H1 (cell line): ENCODE data around the gene PIK3CA. TPM values are rescaled to one million over a fixed set of nuclear protein-coding genes. Genes with fewer than 3 reads are reported as not detected.

Experiments used
- CTCF ChIA-PET: fragments of 300-600 bp; sonication (Branson Sonifier 250); formaldehyde crosslinking; loops from one replicate; lab custom pipeline; 2021; ENCODE audit not compliant: partially characterized antibody; lab: Charles Lee
- POLR2A ChIA-PET: fragments of 300-600 bp; sonication (Branson Sonifier 250); formaldehyde crosslinking; loops from one replicate; lab custom pipeline; 2021; ENCODE audit warnings: inconsistent platforms; ENCODE audit not compliant: partially characterized antibody; lab: Charles Lee
- DNase-seq, 2 experiments: peaks; one replicate each; pipeline versions ENCODE4 v3.0.0 to v3.0.0-alpha.2; 2010 to 2022; ENCODE audit warnings: low spot score in 2 of 2, low read depth in 1 of 2, mixed read lengths in 1 of 2
- FAIRE-seq: peaks from 2 replicates; lab custom pipeline; 2011; peaks lifted over from hg19 to GRCh38; lab: Jason Lieb, UNC
- H2AFZ ChIP-seq: 2 replicates; pipeline ENCODE4 v1.8.1; 2012; ENCODE audit warnings: low read length, inconsistent platforms
- H2AK5ac ChIP-seq: 2 replicates; pipeline ENCODE4 v1.6.1; 2013; ENCODE audit warnings: low read depth, low read length
- H2BK120ac ChIP-seq: replicated peaks from 2 replicates; pipeline ENCODE3; 2013; ENCODE audit warnings: low read depth, low read length, inconsistent platforms
- H2BK12ac ChIP-seq: 2 replicates; pipeline ENCODE4 v1.6.1; 2013; ENCODE audit warnings: low read depth, low read length
- H2BK15ac ChIP-seq: 2 replicates; pipeline ENCODE4 v1.6.1; 2013; ENCODE audit warnings: low read length
- H2BK20ac ChIP-seq: 2 replicates; pipeline ENCODE4 v1.6.1; 2013; ENCODE audit warnings: low read length
- H2BK5ac ChIP-seq: 2 replicates; pipeline ENCODE4 v1.6.1; 2013; ENCODE audit warnings: low read depth, low read length
- H3K14ac ChIP-seq: 2 replicates; pipeline ENCODE4 v1.6.1; 2013; ENCODE audit warnings: inconsistent platforms; ENCODE audit not compliant: insufficient read length
- H3K18ac ChIP-seq: 2 replicates; pipeline ENCODE4 v1.6.1; 2013; ENCODE audit warnings: low read length; ENCODE audit errors: extremely low read depth
- H3K23ac ChIP-seq: 2 replicates; pipeline ENCODE4 v1.6.1; 2013; ENCODE audit warnings: inconsistent platforms; ENCODE audit not compliant: insufficient read length
- H3K23me2 ChIP-seq: 2 replicates; pipeline ENCODE4 v1.6.1; 2013; ENCODE audit warnings: low read depth, low read length
- H3K27ac ChIP-seq: 2 replicates; pipeline ENCODE4 v1.6.1; 2011; ENCODE audit warnings: low read depth, low read length, inconsistent platforms
- H3K27me3 ChIP-seq, 4 experiments: replicated peaks in 1 of 4; 1 replicate in 1 of 4; 2 replicates in 3 of 4; pipeline versions ENCODE4 v1.6.1 to v1.8.1; 2011 to 2013; ENCODE audit warnings: low read length in 3 of 4, mild to moderate bottlenecking in 3 of 4, inconsistent platforms in 2 of 4, mixed read lengths in 2 of 4, moderate library complexity in 1 of 4; ENCODE audit not compliant: control insufficient read depth in 3 of 4, insufficient read depth in 3 of 4; ENCODE audit errors: extremely low read depth in 1 of 4
- H3K36me3 ChIP-seq, 4 experiments: 2 replicates each; pipeline versions ENCODE4 v1.6.1 to v1.8.1; 2011 to 2013; ENCODE audit warnings: mild to moderate bottlenecking in 4 of 4, low read length in 3 of 4, moderate library complexity in 2 of 4, control low read depth in 1 of 4, inconsistent platforms in 1 of 4; ENCODE audit not compliant: insufficient read depth in 4 of 4, control insufficient read depth in 2 of 4
- H3K4ac ChIP-seq: replicated peaks from 2 replicates; pipeline ENCODE3; 2013; ENCODE audit warnings: low read length, low read depth, mixed read lengths, inconsistent platforms; ENCODE audit not compliant: insufficient read length
- H3K4me1 ChIP-seq, 4 experiments: replicated peaks in 1 of 4; 1 replicate in 1 of 4; 2 replicates in 3 of 4; pipeline versions ENCODE4 v1.6.1 to v1.8.1; 2011 to 2013; ENCODE audit warnings: low read length in 3 of 4, inconsistent platforms in 2 of 4, mixed read lengths in 1 of 4; ENCODE audit not compliant: insufficient read depth in 4 of 4, control insufficient read depth in 3 of 4
- H3K4me2 ChIP-seq, 2 experiments: 2 replicates each; pipeline versions ENCODE4 v1.6.1 to v1.8.1; 2011 to 2013; ENCODE audit warnings: low read depth in 2 of 2, low read length in 2 of 2, control low read depth in 1 of 2, inconsistent platforms in 1 of 2, mild to moderate bottlenecking in 1 of 2; ENCODE audit not compliant: insufficient read depth in 1 of 2
- H3K4me3 ChIP-seq, 4 experiments: fragments of 200-600, 300-600 bp in 1 of 4; sonication (generic), shearing (Covaris generic), sonication (Bioruptor Twin) in 1 of 4; 2 replicates each; pipeline versions ENCODE4 v1.5.1 to v1.8.1; 2011 to 2016; ENCODE audit warnings: low read length in 4 of 4, low read depth in 3 of 4, control low read depth in 2 of 4, inconsistent platforms in 2 of 4, mild to moderate bottlenecking in 2 of 4, mixed read lengths in 1 of 4, moderate library complexity in 1 of 4; ENCODE audit not compliant: insufficient read depth in 2 of 4; ENCODE audit errors: extremely low read depth in 1 of 4
- H3K56ac ChIP-seq: replicated peaks from 2 replicates; pipeline ENCODE3; 2013; ENCODE audit warnings: low read depth, mild to moderate bottlenecking, mixed read lengths, low read length, inconsistent platforms; ENCODE audit not compliant: insufficient read length
- H3K79me1 ChIP-seq: 2 replicates; pipeline ENCODE4 v1.6.1; 2013; ENCODE audit warnings: low read depth, low read length, control low read depth
- H3K79me2 ChIP-seq, 2 experiments: 2 replicates each; pipeline versions ENCODE4 v1.6.1 to v1.8.1; 2012 to 2013; ENCODE audit warnings: low read length in 2 of 2, mild to moderate bottlenecking in 2 of 2, inconsistent platforms in 1 of 2; ENCODE audit not compliant: insufficient read depth in 2 of 2, control insufficient read depth in 1 of 2
- H3K9ac ChIP-seq, 4 experiments: replicated peaks in 1 of 4; 1 replicate in 1 of 4; 2 replicates in 3 of 4; pipeline versions ENCODE4 v1.6.1 to v1.8.1; 2011 to 2013; ENCODE audit warnings: low read depth in 3 of 4, low read length in 3 of 4, control low read depth in 2 of 4, mild to moderate bottlenecking in 2 of 4, moderate library complexity in 2 of 4, inconsistent platforms in 1 of 4; ENCODE audit errors: extremely low read depth in 1 of 4
- H3K9me3 ChIP-seq, 2 experiments: 2 replicates each; pipeline versions ENCODE4 v1.6.1 to v1.8.1; 2012 to 2013; ENCODE audit warnings: mild to moderate bottlenecking in 2 of 2, moderate library complexity in 2 of 2, control low read depth in 1 of 2, inconsistent platforms in 1 of 2, low read depth in 1 of 2, low read length in 1 of 2, mixed read lengths in 1 of 2; ENCODE audit not compliant: insufficient read depth in 2 of 2
- H4K20me1 ChIP-seq, 2 experiments: replicated peaks in 1 of 2; 2 replicates each; pipeline versions ENCODE3 to v1.8.1; 2011 to 2013; ENCODE audit warnings: inconsistent platforms in 2 of 2, low read length in 2 of 2, mild to moderate bottlenecking in 1 of 2; ENCODE audit not compliant: insufficient read depth in 2 of 2, control insufficient read depth in 1 of 2
- H4K5ac ChIP-seq: 2 replicates; pipeline ENCODE4 v1.6.1; 2013; ENCODE audit warnings: low read length, low read depth, mixed read lengths, inconsistent platforms; ENCODE audit not compliant: insufficient read length
- H4K8ac ChIP-seq: 2 replicates; pipeline ENCODE4 v1.8.0; 2013; ENCODE audit warnings: mild to moderate bottlenecking, moderate library complexity, low read length, inconsistent platforms; ENCODE audit not compliant: insufficient read depth; ENCODE audit errors: extremely low read depth
- H4K91ac ChIP-seq: replicated peaks from 2 replicates; pipeline ENCODE3; 2013; ENCODE audit warnings: low read length, mixed read lengths, inconsistent platforms; ENCODE audit not compliant: insufficient read length
- CTBP2 ChIP-seq: IDR thresholded peaks from 2 replicates; pipeline ENCODE4 v1.7.0; 2011; ENCODE audit warnings: borderline replicate concordance, mild to moderate bottlenecking, moderate library complexity, mixed read lengths, low read length; ENCODE audit not compliant: insufficient read depth, insufficient read length
- NANOG ChIP-seq: IDR thresholded peaks from 2 replicates; pipeline ENCODE4 v1.6.1; 2011; ENCODE audit warnings: low read length, low read depth, mild to moderate bottlenecking, inconsistent platforms; ENCODE audit not compliant: insufficient read depth, poor library complexity, severe bottlenecking
- TAF1 ChIP-seq: IDR thresholded peaks from 2 replicates; pipeline ENCODE4 v1.6.1; 2011; ENCODE audit warnings: mild to moderate bottlenecking, low read depth, low read length
- YY1 ChIP-seq: IDR thresholded peaks from 2 replicates; pipeline ENCODE4 v1.6.1; 2011; ENCODE audit warnings: low read depth, mild to moderate bottlenecking, low read length
- polyA plus RNA-seq, 7 experiments: library from polyadenylated mRNA; depleted of rRNA in 3 of 7; stranded (reverse) in 5 of 7; unstranded in 2 of 7; fragments of >200 nt in 5 of 7; fragments of 200-250 nt in 2 of 7; gene quantifications; 1 replicate in 5 of 7; 2 replicates in 1 of 7; 4 replicates in 1 of 7; pipeline versions ENCODE4 v1.2.1 to v1.2.3, GENCODE V29; 2011 to 2013; ENCODE audit warnings: missing spikeins in 2 of 7, mixed read lengths in 2 of 7
- total RNA-seq: library from RNA; stranded (reverse); fragmentation: NEBNext Ultra II Directional; extraction: Animal tissue kit (Norgen Biotek cat#: 25700); gene quantifications from 2 replicates; pipeline ENCODE4 v1.2.1, GENCODE V29; 2021

The PIK3CA gene
- total and polyA plus RNA-seq, 2 of the 8 experiments (the other 6 are each of a cell fraction or from before 2014, with no cell fraction given): 1.6 to 11.3 TPM

- Histone ChIP-seq H3K79me1 (no peaks in the 10 kb centered on the region; the same call in 1 of the 2 replicates), H3K4ac (no peak overlapping the region), H3K56ac (no peak overlapping the region), H3K9ac (no peak overlapping the region), H2AK5ac (no peak overlapping the region; the same call in 1 of the 2 replicates), H3K23ac (no peak overlapping the region), H3K27ac (no peak overlapping the region), H3K79me2 (peaks cover 0 to 54% of the 10 kb centered on the region in 2 experiments; a peak in 2 of 4 replicates), H2BK120ac (no peak overlapping the region), H3K4me1 (peaks cover 0 to 7% (median 0%) of the 10 kb centered on the region in 4 experiments; a peak in 1 of 7 replicates), H3K9me3 (no peaks in the 10 kb centered on the region), H2AFZ (no peak overlapping the region), H2BK12ac (no peak overlapping the region), H2BK5ac (no peak overlapping the region), H2BK15ac (no peak overlapping the region), H3K18ac (no peak overlapping the region), H3K14ac (no peak overlapping the region), H4K91ac (no peak overlapping the region), H4K8ac (no peak overlapping the region), H4K20me1 (no peaks in the 10 kb centered on the region), H3K4me2 (no peak overlapping the region), H4K5ac (no peak overlapping the region), H3K36me3 (no peaks in the 10 kb centered on the region), H3K27me3 (no peaks in the 10 kb centered on the region), H3K23me2 (no peaks in the 10 kb centered on the region), H3K4me3 (no peak overlapping the region), H2BK20ac (no peak overlapping the region)
- FAIRE-seq (no peak), DNase-seq (no peak)
- TF ChIP-seq TAF1 (no peak), NANOG (no peak), YY1 (no peak), CTBP2 (no peak)
- ChIA-PET CTCF (interaction anchor here (1.0 kb wide), 1 partner anchor 8 kb away, joined by 3 read pairs; no protein-coding TSS in a partner anchor), POLR2A (no interaction called here)
Measured at GRCh38 chr3:179177611-179178010, 29.5 kb downstream of the PIK3CA start.
